Common myeloid progenitor, CD34-positive (primary cell): ENCODE data around the gene CASZ1.
A peak's percentile ranks its signal among the peaks of the same experiment; 100 is the strongest.

Source experiments
- CTCF ChIA-PET: fragments of 350-600 bp; sonication (Branson Sonifier 250); formaldehyde crosslinking; loops from one replicate; lab custom pipeline; 2021; ENCODE audit warnings: antibody characterized with exemption; lab: Charles Lee
- POLR2A ChIA-PET: fragments of 350-600 bp; sonication (Branson Sonifier 250); formaldehyde crosslinking; loops from one replicate; lab custom pipeline; 2021; ENCODE audit warnings: antibody characterized with exemption; lab: Charles Lee
- DNase-seq, 3 donors: peaks; one replicate each; pipeline versions ENCODE4 v3.0.0 to v3.0.0-alpha.2; 2013
- H3K27ac ChIP-seq, 2 experiments: 1 replicate in 1 of 2; 2 replicates in 1 of 2; pipeline ENCODE4 v1.7.0; 2013; ENCODE audit warnings: inconsistent platforms in 2 of 2, low read length in 2 of 2, mild to moderate bottlenecking in 2 of 2, low read depth in 1 of 2, moderate library complexity in 1 of 2; ENCODE audit not compliant: severe bottlenecking in 2 of 2, insufficient read depth in 1 of 2, poor library complexity in 1 of 2
- H3K27me3 ChIP-seq, 5 experiments: replicated peaks in 2 of 5; 1 replicate in 3 of 5; 2 replicates in 2 of 5; pipeline versions ENCODE4 v1.6.1 to v1.7.0; 2013; ENCODE audit warnings: low read length in 4 of 5, mild to moderate bottlenecking in 2 of 5, moderate library complexity in 2 of 5, inconsistent platforms in 1 of 5; ENCODE audit not compliant: insufficient read depth in 5 of 5, control insufficient read depth in 4 of 5
- H3K36me3 ChIP-seq, 4 experiments: 1 replicate in 2 of 4; 2 replicates in 2 of 4; pipeline versions ENCODE4 v1.6.1 to v1.7.0; 2013; ENCODE audit warnings: low read length in 3 of 4, control low read depth in 1 of 4, mild to moderate bottlenecking in 1 of 4; ENCODE audit not compliant: control insufficient read depth in 4 of 4, insufficient read depth in 4 of 4
- H3K4me1 ChIP-seq, 4 experiments: 1 replicate in 3 of 4; 2 replicates in 1 of 4; pipeline versions ENCODE4 v1.6.1 to v1.7.1; 2013; ENCODE audit warnings: low read length in 3 of 4, mild to moderate bottlenecking in 3 of 4, control low read depth in 1 of 4, inconsistent platforms in 1 of 4, moderate library complexity in 1 of 4; ENCODE audit not compliant: control insufficient read depth in 4 of 4, insufficient read depth in 4 of 4; ENCODE audit errors: control extremely low read depth in 1 of 4
- H3K4me3 ChIP-seq, 7 experiments: 1 replicate in 4 of 7; 2 replicates in 3 of 7; pipeline versions ENCODE4 v1.5.1 to v1.7.0; 2013; ENCODE audit warnings: mild to moderate bottlenecking in 7 of 7, low read length in 6 of 7, moderate library complexity in 6 of 7, inconsistent platforms in 2 of 7, low read depth in 2 of 7, control low read depth in 1 of 7; ENCODE audit not compliant: insufficient read depth in 4 of 7, control insufficient read depth in 1 of 7; ENCODE audit errors: extremely low read depth in 1 of 7
- H3K9me3 ChIP-seq, 5 experiments: 1 replicate in 4 of 5; 2 replicates in 1 of 5; pipeline versions ENCODE4 v1.6.1 to v1.7.1; 2013; ENCODE audit warnings: low read length in 4 of 5, mild to moderate bottlenecking in 2 of 5, inconsistent platforms in 1 of 5, low read depth in 1 of 5, moderate library complexity in 1 of 5; ENCODE audit not compliant: control insufficient read depth in 4 of 5, insufficient read depth in 2 of 5; ENCODE audit errors: control extremely low read depth in 1 of 5
- WGBS: methylation state at CpG from one replicate; pipeline ENCODE4 v1.1.5; 2013; ENCODE audit not compliant: insufficient coverage; 5-methylcytosine and 5-hydroxymethylcytosine counted together

CASZ1 gene

DNA sequence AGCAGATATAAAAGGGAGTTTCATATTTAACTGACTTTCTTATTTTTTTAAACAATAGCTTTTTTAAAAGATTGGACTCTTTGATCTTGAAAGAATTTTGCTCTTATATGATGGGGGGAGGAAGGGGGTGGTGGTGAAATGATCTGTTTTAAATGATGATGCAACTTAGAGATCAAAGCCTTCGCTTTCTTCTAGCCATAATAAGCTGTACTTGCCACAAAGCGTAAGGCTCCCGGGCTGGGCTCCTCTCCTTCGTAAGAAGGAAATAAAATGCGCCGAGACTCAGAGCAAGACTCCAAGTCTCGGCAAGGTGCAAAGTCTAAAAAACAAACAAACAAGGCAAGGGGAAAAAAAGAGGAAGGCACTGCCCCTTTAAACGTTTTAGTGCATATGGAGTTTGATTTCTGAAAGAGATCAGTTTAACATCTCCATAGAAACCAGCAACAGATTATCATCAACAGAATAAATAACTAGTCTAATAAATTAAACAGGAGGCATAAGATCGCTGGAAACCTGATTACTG is 3.3 kb downstream of the CASZ1 start:
- POLR2A ChIA-PET = no interaction called here

DNA sequence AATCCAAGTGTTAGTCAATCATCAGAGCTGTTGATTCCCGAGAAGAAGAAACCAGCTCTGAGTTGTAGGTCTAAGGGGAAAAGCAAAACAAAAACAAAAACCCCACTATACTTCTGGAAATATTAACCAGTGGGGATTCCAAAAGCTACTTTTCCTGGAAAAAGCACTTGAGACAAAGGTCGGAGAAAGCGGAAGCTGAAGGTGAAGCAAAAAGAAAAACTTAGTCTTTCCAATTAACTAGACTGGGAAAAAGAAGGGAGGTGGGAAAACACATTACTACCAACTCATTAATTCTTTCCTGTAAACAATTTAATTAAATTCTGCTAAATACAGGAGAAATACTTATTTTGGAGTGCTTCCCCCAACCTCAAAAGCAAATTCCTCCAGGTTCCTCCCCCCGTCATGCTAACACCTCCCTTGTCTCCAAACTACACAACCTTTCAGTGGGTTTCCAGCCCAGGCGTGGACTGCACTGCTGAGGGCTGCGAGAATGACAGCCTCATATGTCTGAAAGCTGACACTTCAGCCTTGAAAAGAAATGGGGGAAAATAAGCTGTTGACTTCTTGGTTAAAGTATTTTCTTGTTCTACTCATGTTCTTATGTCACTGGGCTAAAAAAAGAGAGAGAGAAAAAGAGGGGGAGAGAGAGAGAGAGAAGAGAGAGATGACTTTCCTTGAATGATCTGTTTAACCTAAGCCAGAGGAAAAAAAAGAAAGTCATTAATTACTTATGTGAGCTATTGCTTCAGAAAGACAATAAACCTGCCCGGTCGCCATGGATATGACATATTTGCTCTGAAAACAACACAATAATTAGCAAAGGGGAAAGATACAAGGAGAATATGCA is 5.1 kb downstream of the CASZ1 start:
- Histone ChIP-seq H3K27me3 (peaks cover 8 to 98% (median 44%) of the 10 kb centered on the region in 5 experiments), H3K36me3 (no peaks in the 10 kb centered on the region), H3K4me3 (no peak overlapping the region), H3K9me3 (no peaks in the 10 kb centered on the region), H3K27ac (no peak overlapping the region), H3K4me1 (peaks cover 0 to 29% (median 27%) of the 10 kb centered on the region in 4 experiments)
- POLR2A ChIA-PET = interaction anchor here (0.6 kb wide), 1 partner anchor 18 kb away, joined by 3 read pairs; no protein-coding TSS in a partner anchor
- peak in 2 of 3 donors; percentile 32 to 50 for DNase-seq
- no CpG with 5 or more reads among the region's 8 CpGs for WGBS
- CTCF ChIA-PET = interaction anchor here (1.0 kb wide), 1 partner anchor 79 kb away, joined by 4 read pairs; no protein-coding TSS in a partner anchor

More for the DNA sequence above, 3.3 kb downstream of the CASZ1 start:
- no peak overlapping the region for H3K27ac ChIP-seq
- peak in 2 of 3 donors; percentile 57 to 65 for DNase-seq
- H3K36me3 ChIP-seq = no peaks in the 10 kb centered on the region
- peaks cover 0 to 35% (median 32%) of the 10 kb centered on the region in 4 experiments for H3K4me1 ChIP-seq
- CTCF ChIA-PET = interaction anchor here (1.2 to 1.9 kb wide), 3 partner anchors 9 to 117 kb away, joined by 3 to 5 read pairs (median 3); no protein-coding TSS in a partner anchor
- peaks cover 7 to 98% (median 48%) of the 10 kb centered on the region in 5 experiments for H3K27me3 ChIP-seq
- 0% methylated on average over 3 of the region's 9 CpGs for WGBS
- H3K4me3 ChIP-seq = peak overlapping the region in 2 of 7 experiments; percentile 68 to 73
- no peaks in the 10 kb centered on the region for H3K9me3 ChIP-seq

DNA sequence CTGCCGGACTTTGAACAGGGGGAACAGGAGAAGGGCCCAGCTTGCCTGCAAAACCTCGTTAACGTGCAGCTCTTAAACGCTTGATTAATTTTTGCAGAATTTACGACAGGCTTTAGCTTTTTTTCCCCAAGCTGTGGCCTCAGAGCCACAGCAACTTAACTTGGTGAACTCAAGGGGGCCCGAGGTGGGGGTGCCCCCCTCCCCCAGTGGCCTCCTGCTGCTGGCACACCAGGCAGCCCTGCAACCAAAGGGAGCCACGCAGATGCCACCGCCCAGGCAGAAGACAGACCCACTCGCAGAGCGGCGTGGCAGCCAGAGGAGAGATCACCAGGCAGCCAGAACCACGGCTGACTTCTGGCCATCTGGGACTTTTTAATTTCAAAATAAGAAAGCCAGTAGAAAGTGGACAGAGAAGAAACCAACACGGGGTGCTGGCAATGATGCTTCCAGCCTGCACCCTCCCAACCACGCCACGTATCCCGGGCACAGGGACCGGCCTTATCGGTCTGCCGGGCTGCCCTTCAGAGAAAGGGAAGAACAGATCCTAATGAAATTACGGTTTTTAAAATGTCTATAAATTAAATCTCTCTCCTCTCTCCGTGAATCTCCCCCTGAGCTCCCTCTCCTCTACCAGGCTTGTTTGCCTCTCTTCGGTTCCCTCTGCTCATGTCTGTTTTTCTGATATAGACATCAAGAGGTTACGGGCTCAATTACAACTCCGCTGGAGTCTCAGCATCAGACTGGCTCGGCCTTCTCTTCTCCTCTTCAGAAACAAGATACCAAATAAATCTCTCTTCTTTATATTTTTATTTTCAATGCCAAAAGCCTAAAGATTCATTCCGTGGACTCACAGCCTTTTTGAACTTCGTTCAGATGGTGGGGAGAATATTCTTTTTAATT is 6.4 kb downstream of the CASZ1 start:
- H3K36me3 ChIP-seq = no peaks in the 10 kb centered on the region
- no peak for DNase-seq
- H3K27me3 ChIP-seq = peaks cover 9 to 96% (median 41%) of the 10 kb centered on the region in 5 experiments
- POLR2A ChIA-PET = interaction anchor here (0.6 kb wide), 1 partner anchor 226 kb away, joined by 3 read pairs; no protein-coding TSS in a partner anchor
- CTCF ChIA-PET = no interaction called here
- H3K27ac ChIP-seq = no peak overlapping the region
- 82% methylated on average over 25 of the region's 27 CpGs for WGBS
- peaks cover 0 to 18% (median 16%) of the 10 kb centered on the region in 4 experiments for H3K4me1 ChIP-seq
- H3K4me3 ChIP-seq = no peak overlapping the region
- H3K9me3 ChIP-seq = no peaks in the 10 kb centered on the region

DNA sequence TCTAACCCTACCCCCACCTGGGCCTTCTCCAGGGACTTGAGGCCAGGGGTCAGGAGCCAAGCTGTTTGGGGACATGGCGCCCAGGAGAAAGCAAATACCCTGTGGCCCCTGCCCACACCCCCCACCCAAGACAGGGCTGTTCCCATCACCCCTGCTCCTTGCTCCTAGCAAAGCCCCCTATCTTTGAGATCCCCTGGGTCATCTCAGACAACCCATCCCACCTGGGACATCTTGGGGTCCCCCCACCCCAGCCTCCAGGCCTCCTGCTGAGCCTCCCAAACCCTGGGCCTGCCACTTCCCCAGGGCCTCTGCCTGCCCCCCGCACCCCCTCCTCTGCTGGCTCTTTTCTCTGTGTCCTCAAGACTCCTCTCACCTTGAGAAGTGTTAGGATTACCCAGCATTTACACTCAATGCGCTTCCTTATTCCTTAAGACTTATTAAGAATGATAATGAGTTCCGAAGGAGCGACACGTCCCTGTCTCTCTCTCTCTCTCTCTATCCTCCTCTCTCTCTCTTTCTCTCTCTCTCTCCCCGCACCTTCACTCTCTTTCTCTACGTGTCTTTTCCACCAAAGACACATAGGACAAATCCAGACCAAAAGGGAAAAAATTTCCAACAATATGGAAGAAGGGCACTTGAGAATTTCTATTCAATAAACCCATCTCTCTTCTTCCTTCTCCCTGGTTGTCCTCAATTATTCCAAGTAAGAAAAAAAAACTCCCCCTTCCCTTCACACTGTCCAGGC is 7.2 kb downstream of the CASZ1 start:
- Histone ChIP-seq H3K36me3 (no peaks in the 10 kb centered on the region), H3K27me3 (peaks cover 9 to 93% (median 38%) of the 10 kb centered on the region in 5 experiments), H3K4me1 (peaks cover 0 to 12% (median 9%) of the 10 kb centered on the region in 4 experiments), H3K27ac (no peak overlapping the region), H3K4me3 (no peak overlapping the region), H3K9me3 (no peaks in the 10 kb centered on the region)
- POLR2A ChIA-PET = no interaction called here
- CTCF ChIA-PET = no interaction called here
- DNase-seq = no peak
- WGBS = 86% methylated on average over 5 of the region's 8 CpGs

DNA sequence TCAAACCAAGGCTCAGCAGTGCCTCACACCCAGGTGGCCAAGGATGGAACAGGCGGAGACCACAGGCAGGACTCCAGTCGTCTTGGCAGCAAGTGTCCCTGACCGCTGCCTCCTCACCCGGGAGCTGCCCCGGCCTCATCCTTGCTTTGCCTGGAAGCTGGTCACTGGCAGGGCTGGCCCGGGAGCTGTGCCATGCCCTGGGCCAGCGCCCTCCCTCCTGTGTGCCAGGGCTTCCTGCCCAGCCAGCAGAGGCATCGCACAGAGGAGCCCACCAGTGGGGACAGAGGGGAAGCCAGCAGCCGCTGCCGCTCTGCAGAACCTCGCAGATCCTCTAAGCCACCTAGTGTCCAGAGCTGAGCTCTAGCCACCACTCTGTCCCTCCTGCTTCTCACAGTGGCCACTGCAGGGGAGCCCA is 7.8 kb downstream of the CASZ1 start:
- H3K9me3 ChIP-seq = no peaks in the 10 kb centered on the region
- peaks cover 9 to 92% (median 35%) of the 10 kb centered on the region in 5 experiments for H3K27me3 ChIP-seq
- no peak overlapping the region for H3K4me3 ChIP-seq
- POLR2A ChIA-PET = no interaction called here
- H3K36me3 ChIP-seq = no peaks in the 10 kb centered on the region
- 42% methylated on average over 11 of the region's 11 CpGs for WGBS
- DNase-seq = peak in 2 of 3 donors; percentile 33 to 42
- CTCF ChIA-PET = no interaction called here
- peaks cover 0 to 6% (median 3%) of the 10 kb centered on the region in 4 experiments for H3K4me1 ChIP-seq
- H3K27ac ChIP-seq = no peak overlapping the region

DNA sequence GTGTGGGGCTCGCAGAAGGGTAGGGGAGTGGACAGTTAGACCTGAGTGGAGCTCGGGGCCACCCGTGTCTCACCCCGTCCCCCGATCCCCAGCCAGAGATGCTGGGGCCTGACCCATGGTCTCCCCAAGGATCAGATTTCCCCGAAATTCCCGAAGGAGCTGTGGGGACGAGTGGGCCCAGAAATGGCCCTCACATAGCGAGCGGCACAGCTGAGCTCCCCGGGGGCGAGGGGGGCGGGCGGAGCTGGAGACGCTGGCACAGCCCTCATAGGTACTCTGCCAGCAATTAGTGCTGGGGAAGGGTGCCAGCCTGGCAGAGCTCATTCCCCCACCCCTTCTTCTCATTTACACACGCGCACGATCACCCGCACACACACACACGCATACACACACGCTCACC is 9.2 kb downstream of the CASZ1 start:
- no peaks in the 10 kb centered on the region for H3K36me3 ChIP-seq
- H3K27ac ChIP-seq = no peak overlapping the region
- H3K4me1 ChIP-seq = no peaks in the 10 kb centered on the region
- 96% methylated on average over 14 of the region's 21 CpGs for WGBS
- no peaks in the 10 kb centered on the region for H3K9me3 ChIP-seq
- H3K4me3 ChIP-seq = no peak overlapping the region
- no peak for DNase-seq
- POLR2A ChIA-PET = no interaction called here
- H3K27me3 ChIP-seq = peaks cover 4 to 78% (median 31%) of the 10 kb centered on the region in 5 experiments
- CTCF ChIA-PET = no interaction called here
